ENCODE data around the gene STOX2.
"Not testable (repeated sequence)": the region's sequence is repeated elsewhere in the genome, so short reads cannot be mapped to it uniquely, and the experiment has no call there.

STOX2 gene

GRCh38 chr4:184028561-184029374 lies 123.7 kb downstream of the STOX2 start:
- DNase-seq, result no peak

DNA sequence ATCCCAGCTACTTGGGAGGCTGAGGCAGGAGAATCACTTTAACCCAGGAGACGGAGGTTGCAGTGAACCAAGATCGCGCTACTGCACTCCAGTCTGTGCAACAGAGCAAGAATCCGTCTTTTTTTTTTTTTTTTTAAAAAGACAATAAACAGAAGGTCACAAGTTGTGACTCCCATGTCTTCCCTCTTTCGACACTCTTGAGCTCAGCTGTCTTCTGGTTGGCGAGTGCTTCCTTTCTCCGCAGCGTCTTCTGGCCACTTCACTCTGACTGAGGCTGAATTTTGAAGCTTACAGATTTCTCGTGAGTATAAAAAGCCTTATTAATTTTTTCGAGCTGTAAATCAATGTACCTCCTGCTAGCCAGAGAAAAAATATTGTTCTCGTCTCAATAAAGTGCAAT lies 124.9 kb downstream of the STOX2 start:
- DNase-seq, result no peak

DNA sequence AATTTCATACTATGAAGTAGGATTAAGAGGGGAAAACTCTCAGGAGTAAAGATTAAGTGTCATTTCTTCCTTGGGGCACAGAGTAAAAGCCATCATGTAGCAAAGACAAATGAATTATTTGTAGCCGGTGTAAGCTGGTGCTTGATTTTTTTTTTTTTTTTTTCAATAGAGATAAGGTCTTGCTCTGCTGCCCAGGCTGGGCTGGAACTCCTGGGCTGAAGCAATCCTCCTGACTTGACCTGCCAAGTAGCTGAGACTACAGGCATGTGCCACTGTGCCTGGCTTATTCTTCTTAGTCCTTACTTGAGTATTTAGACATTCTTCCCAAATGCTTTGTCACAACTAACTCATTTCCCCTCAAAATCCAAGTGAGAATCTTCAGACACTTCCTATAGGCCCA lies 125.7 kb downstream of the STOX2 start:
- DNase-seq, result no peak

DNA sequence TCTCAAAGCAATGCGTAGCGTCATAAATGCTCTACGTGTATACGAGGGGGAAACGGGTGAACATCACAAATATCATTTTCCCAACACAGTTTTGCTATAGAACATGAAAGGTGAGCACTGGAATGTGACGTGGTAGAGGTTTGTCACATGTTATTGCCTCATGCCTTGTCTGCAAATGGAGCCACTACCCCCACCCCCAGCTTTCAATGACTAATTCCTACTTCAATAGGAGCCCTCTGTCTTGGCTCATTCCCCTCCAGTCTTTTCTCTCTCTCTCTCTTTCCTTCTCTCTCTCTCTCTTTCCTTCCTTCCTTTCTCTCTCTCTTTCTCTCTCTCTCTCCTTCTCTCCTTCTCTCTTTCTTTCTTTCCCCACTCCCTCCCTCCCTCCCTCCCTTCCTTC lies 127.0 kb downstream of the STOX2 start:
- no peak for DNase-seq

DNA sequence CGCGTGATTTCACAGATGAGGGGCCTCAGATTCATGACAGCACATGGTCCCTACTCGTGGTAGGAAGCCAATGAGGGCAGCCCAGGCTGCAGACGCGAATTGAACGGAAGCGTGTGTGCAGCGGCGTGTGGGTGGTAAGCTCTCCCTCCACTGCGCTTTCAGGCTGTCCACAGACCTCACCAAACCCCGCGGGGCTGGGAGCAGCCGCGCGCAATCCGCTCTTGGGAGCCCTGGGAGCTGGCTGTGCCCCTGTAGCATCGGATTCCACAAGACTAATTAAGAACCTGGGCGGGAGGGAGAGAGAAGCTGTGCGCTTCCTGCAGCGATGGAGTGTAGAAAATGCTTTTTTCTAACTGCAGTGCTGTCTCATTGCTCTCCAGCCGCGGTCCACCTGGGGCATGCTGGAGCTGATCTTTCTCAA lies 134.9 kb downstream of the STOX2 start:
- no peak for DNase-seq

DNA sequence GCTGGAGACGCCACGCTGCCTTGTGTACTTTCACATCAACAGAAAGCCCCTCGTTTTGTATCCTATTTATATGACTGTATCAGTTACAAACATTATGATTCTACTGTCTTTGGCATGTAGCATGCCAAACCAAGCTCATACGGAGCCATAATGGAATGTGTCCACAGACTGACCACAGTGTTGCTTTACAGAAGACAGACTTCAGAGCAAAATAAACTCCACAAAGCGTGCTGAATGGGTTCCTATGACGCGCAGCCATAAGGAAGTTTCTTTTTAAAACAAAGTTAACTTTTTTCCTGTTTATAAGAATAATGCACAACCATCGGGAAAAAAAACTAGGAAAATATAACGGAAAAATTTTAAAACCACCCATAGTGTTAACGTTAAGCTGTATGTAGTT lies 136.0 kb downstream of the STOX2 start:
- no peak for DNase-seq

GRCh38 chr4:184046148-184046547 lies 141.0 kb downstream of the STOX2 start:
- DNase-seq, result no peak

DNA sequence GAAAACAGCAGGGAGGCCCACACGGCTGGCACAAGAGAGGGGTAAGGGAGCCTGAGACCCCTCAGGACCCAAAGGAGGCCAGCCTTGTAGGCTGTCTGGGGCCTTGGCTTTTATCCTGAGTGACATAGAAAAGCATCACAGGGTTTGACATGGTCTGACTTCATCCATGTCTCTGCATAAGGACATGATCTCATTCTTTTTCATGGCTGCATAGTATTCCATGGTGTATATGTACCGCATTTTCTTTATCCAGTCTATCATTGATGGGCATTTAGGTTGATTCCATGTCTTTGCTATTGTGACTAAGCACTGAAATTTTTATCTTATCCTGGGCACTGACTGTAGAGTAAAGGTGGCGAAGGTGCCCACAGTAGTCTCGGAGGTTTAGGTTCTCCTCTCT lies 146.2 kb downstream of the STOX2 start:
- not testable (repeated sequence) for DNase-seq

- no peak for DNase-seq
These were observed 147.5 kb downstream of the STOX2 start for GRCh38 chr4:184052616-184053015.

GRCh38 chr4:184053434-184053833 lies 148.3 kb downstream of the STOX2 start:
- no peak for DNase-seq

- no peak for DNase-seq
These were observed 151.8 kb downstream of the STOX2 start for GRCh38 chr4:184056877-184057276.

DNA sequence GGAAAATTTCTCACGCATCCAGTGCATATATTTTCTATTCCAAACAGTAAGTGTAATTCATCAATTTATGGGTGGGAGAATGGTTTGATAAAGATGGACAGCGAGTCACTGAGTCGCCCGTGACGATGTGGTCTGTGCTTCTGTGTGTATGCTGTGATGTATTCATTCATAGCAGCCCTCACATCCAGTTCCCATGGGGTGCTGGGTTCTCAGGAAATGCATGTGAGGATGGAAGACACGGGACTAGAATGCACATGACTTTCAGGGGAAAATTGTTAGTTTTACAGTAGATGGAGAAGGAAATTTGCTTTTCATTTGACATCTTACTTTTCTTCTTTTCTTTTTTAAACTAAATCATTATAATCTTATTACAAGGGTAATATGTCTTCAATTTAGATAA lies 152.9 kb downstream of the STOX2 start:
- no peak for DNase-seq

DNA sequence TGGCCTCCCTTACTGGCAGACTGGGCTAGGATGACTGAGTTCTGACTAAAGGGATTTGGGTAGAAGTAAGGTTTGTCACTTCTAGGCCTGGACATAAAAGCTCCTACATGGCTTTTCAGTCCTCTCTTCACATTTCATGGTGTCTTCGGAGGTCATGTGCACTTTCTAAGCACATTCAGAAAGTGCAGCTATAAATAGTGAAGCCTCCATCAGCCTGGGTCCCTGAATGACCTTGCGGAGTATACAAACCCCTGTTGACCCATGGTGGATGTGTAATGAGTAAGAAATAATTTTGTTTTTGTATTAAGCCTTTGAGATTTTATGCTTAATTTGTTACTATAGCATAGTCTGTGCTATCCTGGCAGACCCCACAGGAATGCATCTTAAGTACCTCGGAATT lies 154.0 kb downstream of the STOX2 start:
- DNase-seq, result no peak

- DNase-seq, result no peak
These were observed 156.5 kb downstream of the STOX2 start for GRCh38 chr4:184061582-184061981.

GRCh38 chr4:184062769-184063168 lies 157.7 kb downstream of the STOX2 start:
- DNase-seq, result no peak

DNA sequence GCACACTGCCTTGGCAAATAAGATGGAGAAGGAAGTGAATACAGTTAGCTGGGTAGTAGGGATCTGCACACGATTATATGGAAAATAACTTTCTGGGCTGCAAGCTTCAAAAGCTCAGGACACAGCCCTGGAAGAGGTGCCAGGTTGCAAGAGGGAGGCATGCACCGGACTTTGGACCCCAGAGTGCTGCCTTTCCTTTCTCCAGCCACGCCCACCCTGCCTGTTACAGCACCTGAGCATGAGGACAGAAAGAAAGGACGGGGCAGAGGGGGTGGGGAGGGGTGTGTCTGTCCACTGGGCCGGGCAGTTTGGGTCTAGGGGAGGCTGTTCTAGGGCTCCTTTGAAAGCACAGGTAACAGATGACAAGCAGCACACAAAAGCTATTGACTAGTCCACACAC lies 159.8 kb downstream of the STOX2 start:
- DNase-seq, result no peak

- no peak for DNase-seq
These were observed 161.6 kb downstream of the STOX2 start for GRCh38 chr4:184066584-184067300.

DNA sequence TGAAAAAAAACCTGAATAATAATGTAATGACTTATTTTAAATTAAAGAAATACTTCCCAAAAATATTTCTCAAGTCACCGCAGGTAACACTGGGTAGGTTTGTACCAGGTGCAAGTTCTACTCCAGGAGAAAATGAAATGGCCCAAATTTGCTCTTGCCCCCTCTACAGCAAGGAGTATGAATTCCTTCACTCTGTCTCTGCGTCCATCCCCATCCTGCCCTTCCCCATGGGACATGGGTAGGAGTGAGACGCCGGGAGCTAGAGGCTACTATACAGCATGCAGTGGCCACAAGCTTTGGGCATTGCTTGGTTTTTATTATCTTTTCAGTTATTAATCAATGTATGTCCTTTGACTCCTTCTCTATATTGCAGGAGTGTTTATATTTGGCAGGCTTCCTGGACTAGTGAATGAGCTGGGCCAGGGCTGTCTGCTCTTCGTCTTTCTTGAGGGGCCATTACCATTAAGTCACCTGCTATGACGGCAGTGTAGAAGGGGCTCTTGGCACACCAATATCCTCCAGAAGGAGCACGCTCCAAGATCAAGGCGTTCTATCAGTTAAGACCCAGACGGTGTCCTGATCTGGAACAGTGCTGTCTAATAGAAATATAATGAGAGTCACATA lies 162.9 kb downstream of the STOX2 start:
- no peak for DNase-seq

All from bone marrow (tissue), 2 donors.